Spleen (tissue), 11 donors: Measurements from ENCODE around the gene ANKRD44. TPM values are rescaled to one million over a fixed set of nuclear protein-coding genes. Genes with fewer than 3 reads are reported as not detected.

Experiments
- DNase-seq: peaks from one replicate; pipeline ENCODE4 v3.0.0-alpha.2; 2020
- H3K27ac ChIP-seq, 8 donors: fragments of 200-600 bp; sonication (generic) in 7 of 8; 1 replicate in 4 of 8; 2 replicates in 4 of 8; pipeline versions ENCODE4 v1.5.0 to v1.8.0; 2016 to 2021; ENCODE audit warnings: inconsistent platforms in 4 of 8, mild to moderate bottlenecking in 4 of 8, moderate library complexity in 1 of 8
- H3K27me3 ChIP-seq, 7 donors: fragments of 200-600 bp; sonication (generic) in 6 of 7; replicated peaks in 1 of 7; 1 replicate in 4 of 7; 2 replicates in 3 of 7; pipeline versions ENCODE4 v1.5.0 to v1.8.0; 2016 to 2021; ENCODE audit warnings: inconsistent platforms in 3 of 7, mild to moderate bottlenecking in 1 of 7
- H3K36me3 ChIP-seq, 6 donors: fragments of 200-600 bp; sonication (generic) in 5 of 6; 1 replicate in 4 of 6; 2 replicates in 2 of 6; pipeline versions ENCODE4 v1.5.0 to v1.8.0; 2016 to 2021; ENCODE audit warnings: inconsistent platforms in 2 of 6
- H3K4me1 ChIP-seq, 6 donors: fragments of 200-600 bp; sonication (generic) in 5 of 6; 1 replicate in 3 of 6; 2 replicates in 3 of 6; pipeline versions ENCODE4 v1.5.0 to v1.8.0; 2016 to 2021; ENCODE audit warnings: inconsistent platforms in 3 of 6
- H3K4me3 ChIP-seq, 8 donors: fragments of 200-600 bp; sonication (generic) in 7 of 8; 1 replicate in 4 of 8; 2 replicates in 4 of 8; pipeline versions ENCODE4 v1.5.0 to v1.8.0; 2016 to 2021; ENCODE audit warnings: inconsistent platforms in 4 of 8, mild to moderate bottlenecking in 4 of 8, moderate library complexity in 2 of 8
- H3K9me3 ChIP-seq, 8 donors: fragments of 200-600 bp; sonication (generic) in 7 of 8; 1 replicate in 4 of 8; 2 replicates in 4 of 8; pipeline versions ENCODE4 v1.5.0 to v1.8.0; 2016 to 2021; ENCODE audit warnings: inconsistent platforms in 4 of 8
- CTCF ChIP-seq, 11 experiments: fragments of 200-600 bp in 7 of 11; fragments of 450-650 bp in 4 of 11; sonication (generic) in 4 of 11; IDR thresholded peaks in 8 of 11; conservative IDR thresholded peaks in 3 of 11; 1 replicate in 7 of 11; 2 replicates in 4 of 11; pipeline versions ENCODE4 v1.4.0 to v1.8.0; 2016 to 2021; ENCODE audit warnings: antibody characterized with exemption in 11 of 11, inconsistent platforms in 4 of 11, mild to moderate bottlenecking in 1 of 11
- POLR2A ChIP-seq, 3 donors: fragments of 450-650 bp; IDR thresholded peaks; one replicate each; pipeline ENCODE4 v1.5.1; 2017; ENCODE audit warnings: antibody characterized with exemption in 3 of 3, mild to moderate bottlenecking in 1 of 3
- POLR2AphosphoS5 ChIP-seq, 3 donors: sonication (generic); formaldehyde crosslinking; IDR thresholded peaks; one replicate each; pipeline ENCODE4 v1.5.1; 2017; ENCODE audit warnings: antibody characterized with exemption in 3 of 3
- WGBS, 5 donors: extraction: QIAGEN DNeasy Blood & Tissue Kit in 3 of 5; methylation state at CpG; one replicate each; pipeline versions ENCODE4 v1.1.5 to v1.1.7; 2013 to 2018; 5-methylcytosine and 5-hydroxymethylcytosine counted together
- intact Hi-C: fragments of 100-400 bp; cut with DNase I; formaldehyde crosslinking; loops from one replicate; pipeline ENCODE4 v1.15.0; 2023; ENCODE audit warnings: low total_unique reads
- polyA plus RNA-seq, 3 donors: library from polyadenylated mRNA; stranded (reverse); fragments of 200-250 nt; gene quantifications; one replicate each; pipeline ENCODE4 v1.2.1, GENCODE V29; 2013
- total RNA-seq, 7 donors: library from RNA; depleted of rRNA in 3 of 7; stranded (reverse); fragments of >200 nt in 3 of 7; fragmentation: NEBNext Ultra II Directional in 4 of 7; extraction: Animal tissue kit (Norgen Biotek cat#: 25700) in 4 of 7; gene quantifications; one replicate each; pipeline versions ENCODE4 v1.1.0 to v1.2.1, GENCODE V29; 2016 to 2021
- donor health status: healthy with polysubstance abuse.
- donor health status: DM: no; HTN: no; CAD: no; lungs with moderate emphysema.
- donor health status: DM: no; HTN: no; CAD: no.
- donor health status: Bipolar disorder and iron deficiency.
- donor health status: healthy.
- donor health status: DM: no; HTN: no; CAD: no.
- donor health status: DM: yes; HTN: yes; CAD: no.

ANKRD44 gene
- total and polyA plus RNA-seq, 10 donors, result 16.0 to 183 (median 140) TPM

- TF ChIP-seq CTCF (IDR thresholded peaks at IDR 0.05 in 8 of 11, conservative IDR thresholded peaks at IDR 0.05 in 3 of 11) (no peak), POLR2AphosphoS5 (IDR thresholded peaks at IDR 0.05) (no peak), POLR2A (IDR thresholded peaks at IDR 0.05) (no peak)
- no peaks in the 10 kb centered on the region for H3K9me3 ChIP-seq
- H3K4me3 ChIP-seq, result no peak overlapping the region
- no peak for DNase-seq
- intact Hi-C loops, result no loop called here
- no peak overlapping the region for H3K27ac ChIP-seq
- H3K36me3 ChIP-seq, result no peaks in the 10 kb centered on the region
- H3K27me3 ChIP-seq, result no peaks in the 10 kb centered on the region
- no peaks in the 10 kb centered on the region for H3K4me1 ChIP-seq
These were observed 348.7 kb downstream of the ANKRD44 start for GRCh38 chr2:196961889-196962288.

GRCh38 chr2:196959734-196960338 is 350.7 kb downstream of the ANKRD44 start:
- Histone ChIP-seq H3K9me3 (no peaks in the 10 kb centered on the region), H3K36me3 (no peaks in the 10 kb centered on the region), H3K27me3 (no peaks in the 10 kb centered on the region), H3K4me3 (no peak overlapping the region), H3K4me1 (no peaks in the 10 kb centered on the region), H3K27ac (no peak overlapping the region)
- intact Hi-C loops, result no loop called here
- TF ChIP-seq POLR2A (IDR thresholded peaks at IDR 0.05), result no peak
- no peak for TF ChIP-seq POLR2AphosphoS5 (IDR thresholded peaks at IDR 0.05)
- TF ChIP-seq CTCF (IDR thresholded peaks at IDR 0.05 in 8 of 11, conservative IDR thresholded peaks at IDR 0.05 in 3 of 11), result no peak
- no peak for DNase-seq
- 78 to 85% (median 81%) methylated on average over 3 of the region's 3 CpGs for WGBS, 5 donors

- Histone ChIP-seq H3K27me3 (no peaks in the 10 kb centered on the region), H3K36me3 (no peaks in the 10 kb centered on the region), H3K27ac (no peak overlapping the region), H3K4me3 (no peak overlapping the region), H3K9me3 (no peaks in the 10 kb centered on the region), H3K4me1 (no peaks in the 10 kb centered on the region)
- intact Hi-C loops, result no loop called here
- WGBS, 5 donors, result 78 to 96% (median 89%) methylated on average over 2 of the region's 2 CpGs
- no peak for DNase-seq
- no peak for TF ChIP-seq POLR2A (IDR thresholded peaks at IDR 0.05)
- TF ChIP-seq CTCF (IDR thresholded peaks at IDR 0.05 in 8 of 11, conservative IDR thresholded peaks at IDR 0.05 in 3 of 11), result no peak
- TF ChIP-seq POLR2AphosphoS5 (IDR thresholded peaks at IDR 0.05), result no peak
These were observed 351.3 kb downstream of the ANKRD44 start for GRCh38 chr2:196959281-196959680.

- 86 to 100% (median 96%) methylated on average over 1 of the region's 1 CpG for WGBS, 5 donors
- Histone ChIP-seq H3K27ac (no peak overlapping the region), H3K4me3 (no peak overlapping the region), H3K9me3 (no peaks in the 10 kb centered on the region), H3K27me3 (no peaks in the 10 kb centered on the region), H3K36me3 (no peaks in the 10 kb centered on the region), H3K4me1 (no peaks in the 10 kb centered on the region)
- no peak for DNase-seq
- no peak for TF ChIP-seq POLR2A (IDR thresholded peaks at IDR 0.05)
- TF ChIP-seq POLR2AphosphoS5 (IDR thresholded peaks at IDR 0.05), result no peak
- no peak for TF ChIP-seq CTCF (IDR thresholded peaks at IDR 0.05 in 8 of 11, conservative IDR thresholded peaks at IDR 0.05 in 3 of 11)
- intact Hi-C loops, result no loop called here
These were observed 352.6 kb downstream of the ANKRD44 start for GRCh38 chr2:196957881-196958525.
